Stimulated activated CD4-positive, alpha-beta T cell treated with anti-CD3 and anti-CD28 coated beads, Interleukin-12 subunit alpha, Interleukin-12 subunit beta, amount 100 ng/mL, for 24 hours (primary cell): ENCODE data around the gene FXYD7.
"Not testable (repeated sequence)": the region's sequence is repeated elsewhere in the genome, so short reads cannot be mapped to it uniquely, and the experiment has no call there.

Experiments
- DNase-seq, 2 experiments: peaks; one replicate each; pipeline ENCODE4 v3.0.0-alpha.2; 2020; ENCODE audit warnings: low read depth in 2 of 2

The FXYD7 gene

DNA sequence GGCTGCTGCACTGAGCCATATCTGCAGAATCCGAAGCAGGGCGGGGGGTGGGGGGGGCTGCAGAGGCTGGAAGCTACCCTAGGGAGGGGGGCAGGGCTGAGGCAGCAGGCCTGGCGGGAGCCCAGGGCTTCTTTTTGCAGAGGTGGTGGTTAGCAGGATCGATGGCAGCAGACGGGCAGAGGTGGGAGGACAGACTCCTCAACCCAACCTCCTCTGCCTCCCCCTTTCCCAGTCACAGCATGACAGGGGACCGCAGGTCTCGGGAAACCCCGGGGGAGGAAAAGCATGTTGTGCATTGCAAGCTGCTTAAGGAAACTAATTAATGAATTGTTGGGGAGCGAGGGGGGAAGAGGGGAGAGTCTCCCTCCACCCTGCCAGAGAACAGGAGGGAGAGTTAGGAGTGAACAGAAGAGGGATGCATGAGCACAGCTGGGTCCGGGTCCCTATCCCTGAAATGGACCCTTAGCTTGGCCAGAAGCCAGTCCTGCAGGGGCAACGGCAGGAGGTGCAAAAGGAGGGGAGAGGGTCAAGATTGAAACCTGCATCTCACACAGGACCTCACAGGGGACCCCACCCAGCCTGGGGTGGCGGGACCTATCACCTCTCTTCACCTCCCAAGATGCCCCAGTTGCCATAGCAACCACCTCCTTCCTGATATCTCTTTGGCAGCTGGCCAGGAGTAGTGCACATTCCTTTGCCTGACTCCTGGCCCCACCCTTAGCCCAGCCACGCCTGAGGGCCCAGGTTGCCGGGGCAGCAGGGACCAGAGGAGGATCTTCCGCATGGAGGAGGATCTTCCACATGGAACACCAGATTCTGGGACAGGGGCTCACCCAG lies 1.8 kb downstream of the FXYD7 start:
- no peak for DNase-seq

DNA sequence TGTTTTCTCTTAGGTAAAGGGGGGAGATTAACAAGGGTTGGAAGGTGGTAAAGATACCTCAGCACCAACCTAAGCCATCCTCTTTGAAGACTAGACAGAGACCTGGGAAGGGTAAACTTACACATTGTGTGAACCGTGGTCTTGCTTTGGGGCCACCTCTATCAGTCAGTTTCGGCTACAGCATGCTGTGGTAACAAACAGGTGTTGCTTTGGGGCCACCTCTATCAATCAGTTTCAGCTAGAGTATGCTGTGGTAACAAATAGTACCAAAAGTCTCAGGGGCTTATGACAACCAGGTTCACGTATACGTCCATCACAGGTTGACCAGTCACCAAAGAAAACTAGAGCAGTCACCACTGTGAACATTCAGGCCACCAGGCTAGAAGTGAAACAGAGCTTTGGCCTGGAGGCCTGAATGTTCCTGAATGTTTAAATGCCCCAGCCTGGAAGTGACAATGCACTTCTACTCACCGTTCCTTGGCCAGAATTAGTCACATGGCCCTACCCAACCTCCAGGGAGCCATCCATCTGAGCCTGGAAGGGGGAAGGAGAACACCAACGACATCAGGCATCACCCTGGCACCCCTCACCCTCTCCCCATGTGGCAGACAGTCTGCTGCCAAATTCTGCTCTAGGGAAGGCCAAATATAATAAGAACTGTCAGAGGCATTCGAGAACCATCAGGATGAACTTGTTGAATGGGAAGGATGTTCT lies 3.8 kb downstream of the FXYD7 start:
- no peak for DNase-seq

DNA sequence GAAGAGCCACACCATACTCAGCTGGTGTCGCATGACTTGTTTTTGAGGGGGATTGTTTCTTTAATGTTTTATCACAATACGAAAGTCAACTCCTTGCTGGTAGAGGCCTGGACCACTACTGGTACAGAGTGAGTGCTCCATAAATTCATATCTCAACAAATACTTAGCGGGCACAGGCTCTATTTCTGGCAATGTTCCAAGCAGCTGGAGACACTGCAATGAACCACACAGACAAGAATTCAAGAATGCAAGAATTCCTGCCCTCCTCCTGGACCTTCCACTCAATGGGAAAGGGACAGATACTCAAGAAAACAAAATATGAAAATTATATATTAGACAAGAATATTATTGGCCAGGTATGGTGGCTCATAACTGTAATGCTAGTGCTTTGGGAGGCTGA lies 6.4 kb downstream of the FXYD7 start:
- DNase-seq, result no peak

DNA sequence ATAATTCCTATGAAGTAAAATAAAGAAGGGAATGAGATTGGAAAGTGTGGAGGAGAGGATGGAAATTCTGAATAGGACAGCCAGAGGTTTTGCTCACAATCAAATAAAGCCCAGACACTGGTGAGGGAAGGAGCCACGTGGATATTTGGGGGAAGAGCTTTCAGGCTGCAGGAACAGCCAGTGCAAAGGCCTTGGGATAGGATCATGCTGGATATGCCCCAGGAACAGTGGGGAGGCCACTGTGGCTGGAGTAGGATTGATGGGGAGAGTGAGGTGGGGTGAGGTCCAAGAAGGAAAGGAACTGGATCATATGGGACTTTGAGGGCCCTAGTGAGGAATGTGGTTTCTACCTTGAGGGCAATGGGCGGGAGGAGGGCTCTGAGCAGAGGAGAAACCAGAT lies 7.4 kb downstream of the FXYD7 start:
- no peak for DNase-seq

DNA sequence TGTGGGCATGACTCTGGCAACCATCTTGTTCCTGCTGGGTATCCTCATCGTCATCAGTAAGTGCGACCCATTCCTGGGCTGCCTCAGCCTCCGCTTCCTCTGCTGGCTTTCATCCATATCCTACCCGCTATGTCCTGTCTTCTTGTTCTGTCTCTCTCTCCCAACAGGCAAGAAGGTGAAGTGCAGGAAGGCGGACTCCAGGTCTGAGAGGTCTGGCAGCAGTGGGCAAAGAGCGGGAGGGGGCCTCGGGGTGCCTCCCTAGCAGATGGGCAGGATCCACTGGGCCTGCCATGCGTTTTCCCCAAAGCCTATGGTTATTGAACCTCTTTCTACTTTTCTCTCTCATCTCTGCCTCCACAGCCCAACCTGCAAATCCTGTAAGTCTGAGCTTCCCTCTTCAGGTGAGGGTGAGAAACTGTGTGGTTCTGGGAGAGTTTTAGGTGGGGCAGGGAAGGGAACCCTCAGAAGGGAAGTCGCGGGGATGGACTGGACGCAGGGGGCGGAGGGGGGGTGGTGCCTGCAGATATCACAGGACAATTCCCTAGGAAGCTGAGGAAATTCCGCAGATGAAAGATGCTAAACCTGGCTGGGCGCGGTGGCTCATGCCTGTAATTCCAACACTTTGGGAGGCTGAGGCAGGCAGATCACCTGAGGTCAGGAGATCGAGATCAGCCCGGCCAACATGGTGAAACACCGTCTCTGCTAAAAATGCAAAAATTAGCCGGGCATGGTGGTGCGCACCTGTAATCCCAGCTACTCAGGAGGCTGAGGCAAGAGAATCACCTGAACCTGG lies 8.4 kb downstream of the FXYD7 start:
- DNase-seq, result no peak

DNA sequence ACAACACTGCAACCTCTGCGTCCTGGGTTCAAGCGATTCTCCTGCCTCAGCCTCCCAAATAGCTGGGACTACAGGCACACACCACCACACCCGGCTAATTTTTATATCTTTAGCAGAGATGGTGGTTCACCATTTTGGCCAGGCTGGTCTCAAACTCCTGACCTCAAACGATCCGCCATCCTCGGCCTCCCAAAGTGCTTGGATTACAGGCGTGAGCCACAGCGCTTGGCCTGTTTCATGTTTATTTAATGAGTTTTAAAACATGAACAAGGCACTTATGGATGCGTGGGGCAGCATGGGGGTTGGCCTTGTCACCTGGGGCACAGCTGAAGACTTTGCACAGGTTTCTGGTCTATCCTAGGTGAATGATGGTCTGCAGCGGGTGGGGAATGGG lies 10.1 kb downstream of the FXYD7 start:
- not testable (repeated sequence) for DNase-seq

DNA sequence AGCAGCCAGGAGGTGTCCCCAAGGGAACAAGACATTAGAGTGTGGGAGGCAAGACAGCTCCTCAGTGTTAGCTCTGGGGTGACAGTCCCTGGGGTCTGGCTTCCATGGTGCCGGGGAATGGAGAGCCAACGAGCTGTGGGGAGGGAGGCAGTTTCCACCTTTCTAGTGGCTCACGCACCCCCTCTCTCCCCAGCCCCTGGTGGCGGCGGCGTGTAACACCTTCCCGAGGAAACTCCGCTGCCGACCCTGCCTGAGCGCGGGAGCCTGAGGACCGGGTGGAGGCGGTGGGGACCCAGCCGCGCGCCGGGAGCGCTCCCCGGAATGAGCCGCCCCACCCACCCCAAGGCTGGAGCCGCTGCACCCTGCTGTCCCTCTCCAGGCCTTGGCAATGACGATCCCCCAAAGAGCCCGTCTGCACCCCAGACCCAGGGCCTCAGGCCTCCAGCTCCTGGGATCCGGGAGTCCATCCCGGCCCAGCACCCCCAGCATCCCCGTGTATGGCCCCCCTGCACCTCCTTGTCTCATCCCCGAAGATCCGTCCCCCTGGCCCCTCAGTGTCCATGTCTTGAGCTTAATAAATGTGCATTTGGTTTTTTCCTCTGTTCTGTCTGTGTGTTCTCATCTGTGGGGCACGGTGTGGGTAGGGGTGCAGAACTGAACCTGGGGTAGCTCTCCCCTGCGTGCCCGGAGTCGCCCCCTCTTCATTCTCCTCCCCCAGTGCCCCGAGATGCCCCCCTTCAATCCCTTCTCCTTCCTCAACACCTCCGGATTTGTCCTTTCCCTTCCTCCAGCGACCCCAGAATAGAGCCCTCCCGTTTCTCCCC lies 10.9 kb downstream of the FXYD7 start:
- DNase-seq, result peak; percentile 61 to 77

DNA sequence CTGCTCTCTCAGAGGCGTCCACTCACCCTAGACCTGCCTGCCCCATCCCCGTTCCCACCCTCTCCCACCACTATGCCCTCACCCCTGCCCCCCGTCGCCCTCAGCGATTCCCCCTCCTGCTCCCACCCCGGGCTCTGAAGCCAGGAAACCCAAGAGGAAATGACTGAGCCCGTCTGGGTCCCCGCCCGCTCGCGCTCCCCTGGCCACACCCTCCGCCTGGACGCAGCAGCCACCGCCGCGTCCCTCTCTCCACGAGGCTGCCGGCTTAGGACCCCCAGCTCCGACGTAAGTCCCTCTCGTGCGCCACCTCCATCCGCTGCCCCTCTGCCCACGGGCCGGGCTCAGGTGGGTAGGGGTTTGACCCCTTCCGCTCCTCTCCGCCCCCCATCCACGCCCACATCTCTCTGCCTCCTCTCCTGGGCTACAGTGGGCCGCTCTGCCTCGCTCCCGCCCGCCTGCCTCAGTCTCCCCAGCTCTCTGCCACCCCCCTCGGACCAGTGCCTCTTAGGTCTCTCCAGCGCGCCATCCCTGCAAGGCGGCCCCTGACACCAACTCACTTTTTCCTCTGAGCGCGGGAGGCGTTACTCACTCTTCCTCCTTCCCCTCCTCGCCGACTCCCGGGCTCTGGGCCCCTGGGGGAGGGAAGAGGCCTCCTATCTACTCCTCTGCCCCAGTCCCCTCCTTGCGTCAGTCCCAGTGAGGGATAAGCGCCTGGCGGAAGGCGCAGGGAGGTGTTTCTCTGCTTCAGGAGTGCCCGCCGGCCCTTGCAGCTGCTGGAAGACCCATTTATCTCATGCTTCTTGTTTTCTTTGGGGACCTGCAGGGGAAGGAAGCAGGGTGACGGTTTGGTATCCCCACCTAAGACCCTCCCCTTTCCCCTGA lies 11.7 kb downstream of the FXYD7 start, which contains the start of gene FXYD5:
FXYD5 (plus strand) TSS at position 211 of the 882 bp plus-strand sequence. CDS start 816 bp downstream, outside the sequence.
- peak; percentile 75 to 85 for DNase-seq

DNA sequence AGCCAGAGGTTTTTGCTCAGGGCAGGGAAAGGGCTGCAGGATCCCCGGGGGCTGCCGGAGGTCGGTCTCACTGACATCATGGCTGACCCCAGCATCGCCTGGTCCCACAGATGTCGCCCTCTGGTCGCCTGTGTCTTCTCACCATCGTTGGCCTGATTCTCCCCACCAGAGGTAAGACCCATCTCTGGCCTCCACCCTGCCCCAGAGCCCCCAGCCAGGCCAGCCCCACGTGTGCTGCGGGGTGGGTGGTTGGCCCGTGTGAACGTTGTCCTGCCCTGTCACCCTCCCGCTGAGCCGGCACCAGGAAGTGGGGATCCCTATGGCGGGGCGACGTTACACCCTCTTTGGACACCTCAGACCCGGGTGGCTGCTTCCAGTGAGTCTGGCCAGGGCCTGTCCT lies 12.4 kb downstream of the FXYD7 start:
- DNase-seq, result peak; percentile 24 to 36

DNA sequence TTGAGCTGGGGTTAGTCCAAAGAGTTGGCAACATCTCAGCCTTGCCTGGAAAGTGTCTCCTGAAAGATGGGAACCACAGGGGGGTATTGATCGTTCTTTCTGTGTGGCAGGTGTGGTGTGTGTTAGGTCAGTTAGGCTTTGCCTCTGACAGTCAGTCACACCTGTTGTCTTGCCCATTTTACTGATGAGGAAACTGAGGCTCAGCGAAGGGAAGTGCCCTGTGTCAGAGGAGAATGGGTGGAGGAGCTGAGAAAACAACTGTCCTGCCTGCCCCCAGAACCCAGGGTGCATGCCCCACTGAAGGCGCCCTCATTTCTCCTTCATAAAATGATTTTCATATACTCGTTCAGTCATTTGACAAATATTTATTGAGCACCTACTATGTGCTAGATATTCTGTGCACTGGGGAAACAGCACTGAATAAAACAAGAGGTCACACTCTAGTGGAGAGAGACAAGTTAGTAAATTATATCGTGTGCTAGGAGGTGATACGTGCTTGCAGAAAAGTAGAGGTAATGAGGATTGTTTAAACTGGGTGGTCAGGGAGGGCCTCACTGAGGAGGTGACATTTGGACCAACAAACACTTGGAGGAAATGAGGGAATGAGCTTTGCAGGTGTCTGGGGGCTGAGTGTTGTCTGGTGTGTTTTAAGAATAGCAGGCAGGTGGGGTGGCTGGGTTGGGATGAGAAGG lies 13.1 kb downstream of the FXYD7 start:
- DNase-seq, result no peak

DNA sequence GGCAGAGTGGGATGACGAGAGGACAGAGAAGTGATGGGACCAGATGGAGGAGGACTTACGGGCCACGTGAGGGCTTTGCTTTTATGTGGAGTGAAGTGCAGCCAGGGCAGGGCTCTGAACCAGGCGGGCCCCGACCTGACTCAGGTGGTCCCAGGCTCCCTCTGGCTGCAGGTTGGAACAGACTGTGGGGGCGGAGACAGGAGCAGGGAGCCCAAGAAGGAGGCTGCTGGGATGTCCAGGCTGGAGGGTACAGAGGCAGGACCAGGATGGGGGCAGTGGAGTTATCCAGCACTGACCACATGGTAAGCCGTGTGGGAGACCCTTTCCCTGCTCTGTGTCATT lies 13.6 kb downstream of the FXYD7 start:
- DNase-seq, result no peak

DNA sequence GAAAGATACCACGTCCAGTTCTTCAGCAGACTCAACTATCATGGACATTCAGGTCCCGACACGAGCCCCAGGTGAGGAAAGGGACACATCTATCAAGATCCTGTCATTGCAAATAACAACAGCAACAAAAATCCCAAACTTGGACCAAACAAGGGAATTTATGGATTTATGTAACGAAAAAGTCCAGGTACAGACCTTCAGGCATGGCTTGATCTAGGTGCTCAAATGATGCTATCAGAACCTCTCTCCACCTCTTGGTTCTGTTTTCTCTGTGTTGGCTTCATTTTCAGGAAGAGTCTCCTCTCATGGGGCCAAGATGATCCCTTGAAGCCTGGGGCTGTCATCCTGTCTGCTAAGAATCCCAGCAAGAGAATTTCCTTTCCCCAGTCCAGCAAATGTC lies 14.4 kb downstream of the FXYD7 start:
- no peak for DNase-seq

DNA sequence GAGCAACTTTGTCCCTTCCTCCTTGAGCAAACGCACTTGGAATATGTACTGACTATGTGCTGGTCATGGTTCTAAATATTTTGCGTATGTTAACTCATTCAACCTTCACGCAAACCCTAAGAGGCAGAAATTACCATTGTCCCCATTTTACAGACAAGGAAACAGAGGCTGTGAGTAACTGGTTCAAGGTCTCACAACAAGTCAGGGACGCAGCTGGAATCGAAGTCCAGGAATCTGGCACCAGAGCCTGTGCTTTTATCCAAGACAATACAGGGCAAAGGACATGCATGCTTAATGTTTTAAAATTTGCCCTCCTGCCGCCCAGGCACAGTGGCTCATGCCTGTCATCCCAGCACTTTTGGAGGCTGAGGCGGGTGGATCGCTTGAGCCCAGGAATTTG lies 16.6 kb downstream of the FXYD7 start:
- no peak for DNase-seq

DNA sequence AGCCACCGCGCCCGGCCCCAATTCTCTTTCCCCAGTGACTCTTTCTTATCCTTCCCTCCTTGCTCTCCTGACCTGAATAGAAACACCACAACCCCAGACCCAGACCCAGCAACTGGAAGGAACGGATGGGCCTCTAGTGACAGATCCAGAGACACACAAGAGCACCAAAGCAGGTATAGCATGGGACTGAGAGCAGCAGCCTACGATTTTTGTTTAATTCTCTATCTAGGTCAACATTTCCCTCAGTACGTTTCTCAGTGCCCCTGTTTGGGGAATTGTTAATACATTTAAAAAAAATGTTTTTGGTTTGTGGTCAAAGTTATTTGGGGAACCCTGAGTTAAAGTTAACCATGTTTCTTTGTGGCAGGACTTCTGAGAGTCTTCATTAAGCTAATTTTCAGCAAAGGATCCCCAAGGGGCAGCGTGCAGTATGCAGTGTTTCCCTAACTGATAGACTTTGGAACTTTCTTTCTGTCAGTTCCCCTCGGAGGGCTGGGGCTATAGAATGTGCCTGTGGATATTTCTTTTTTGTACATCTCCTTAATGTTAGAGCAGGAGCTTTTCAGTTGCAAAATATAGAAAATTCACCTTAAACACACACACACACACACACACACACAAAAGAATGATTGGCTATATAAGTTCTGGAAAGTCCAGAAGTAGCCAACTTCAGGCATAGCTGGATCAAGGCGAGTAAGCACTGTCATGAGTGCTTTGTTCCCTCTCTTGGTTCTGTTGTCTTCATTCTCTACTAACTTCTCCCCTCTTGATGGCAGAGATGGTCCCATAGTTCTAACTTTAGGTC lies 17.8 kb downstream of the FXYD7 start:
- no peak for DNase-seq

DNA sequence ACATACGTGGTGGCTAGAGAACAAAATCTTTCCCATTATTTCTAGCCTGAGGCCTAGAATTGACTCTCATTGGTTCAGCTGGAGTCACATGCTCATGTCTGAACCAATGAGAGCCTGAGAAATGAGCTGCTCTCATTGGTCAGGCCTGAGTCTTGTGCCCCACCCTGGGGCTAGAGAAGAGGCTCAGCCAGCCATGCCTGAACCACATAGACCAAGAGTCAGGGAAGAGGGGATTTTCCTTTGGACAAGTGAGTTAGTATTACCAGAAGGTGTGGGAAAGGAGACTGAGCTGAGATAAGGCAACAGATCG lies 18.3 kb downstream of the FXYD7 start:
- DNase-seq, result no peak

DNA sequence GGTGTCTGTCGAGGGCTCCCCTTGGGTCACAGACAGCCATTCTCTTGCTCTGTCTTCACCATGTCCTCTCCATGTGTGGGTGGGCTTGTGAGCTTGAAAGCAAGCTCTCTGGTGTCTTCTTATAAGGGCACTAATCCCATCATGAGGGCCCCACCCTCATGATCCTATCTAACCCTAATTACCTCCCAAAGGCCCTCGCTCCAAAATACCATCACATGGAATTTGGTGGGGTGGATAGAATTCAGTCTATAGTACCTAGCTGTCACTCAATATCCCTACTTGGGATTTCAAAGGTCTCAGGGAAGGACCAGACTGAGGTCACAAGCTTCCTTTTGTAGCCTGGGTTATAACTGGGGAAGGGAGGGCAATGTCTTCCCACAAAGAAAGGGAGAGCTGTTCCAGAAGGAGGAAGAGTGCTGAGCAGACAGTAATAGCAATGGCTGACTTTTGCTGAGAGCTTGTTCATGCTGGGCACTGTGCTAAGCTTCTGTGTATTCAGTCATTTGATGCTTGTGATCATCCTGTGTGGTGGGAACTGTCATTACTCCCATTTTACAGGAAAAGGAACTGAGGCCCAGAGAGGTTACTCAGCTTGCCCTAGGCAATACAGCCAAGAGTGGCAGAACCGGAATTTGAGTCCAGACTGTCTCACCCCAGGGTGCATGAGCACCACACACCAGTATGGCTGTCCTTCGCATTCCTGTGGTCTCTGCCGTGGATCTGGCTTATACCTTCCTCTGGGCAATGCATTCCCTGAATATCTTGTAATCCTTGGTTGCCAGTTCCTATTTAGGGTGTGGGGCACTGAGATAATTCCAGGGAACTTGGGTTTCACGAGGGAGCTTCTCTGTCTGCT lies 19.6 kb downstream of the FXYD7 start:
- no peak for DNase-seq

DNA sequence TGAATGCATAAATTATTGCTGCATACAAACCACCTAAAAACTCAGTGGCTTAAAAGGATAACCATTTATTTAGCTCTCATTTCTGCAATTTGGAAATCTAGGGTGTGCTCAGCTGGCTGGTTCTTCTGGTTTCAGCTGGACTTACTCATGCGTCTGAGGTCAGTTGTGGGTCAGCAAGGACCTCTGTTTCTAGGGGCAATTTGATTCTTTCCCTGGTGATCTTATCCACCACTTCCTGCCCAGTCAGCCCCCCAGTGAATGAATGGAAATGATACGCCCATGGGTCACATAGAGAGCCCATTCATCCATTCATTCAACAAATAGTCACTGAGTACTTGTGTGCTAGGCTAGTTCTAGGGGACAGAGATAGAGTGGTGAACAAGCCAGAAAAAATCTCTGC lies 21.4 kb downstream of the FXYD7 start:
- no peak for DNase-seq
